Occipital lobe (tissue), 2 donors: ENCODE results near the gene SMARCB1. TPM values are rescaled to one million over a fixed set of nuclear protein-coding genes. Genes with fewer than 3 reads are reported as not detected.
A peak's percentile ranks its signal among the peaks of the same experiment; 100 is the strongest.

Experiments used
- DNase-seq: peaks from one replicate; lab custom pipeline; 2025; lab: John Stamatoyannopoulos, UW
- total RNA-seq: library from RNA; depleted of rRNA; stranded (reverse); fragments of >200 nt; gene quantifications from one replicate; pipeline ENCODE4 v1.2.3, GENCODE V29; 2014

SMARCB1 gene
- 19.7 TPM for total RNA-seq

DNA sequence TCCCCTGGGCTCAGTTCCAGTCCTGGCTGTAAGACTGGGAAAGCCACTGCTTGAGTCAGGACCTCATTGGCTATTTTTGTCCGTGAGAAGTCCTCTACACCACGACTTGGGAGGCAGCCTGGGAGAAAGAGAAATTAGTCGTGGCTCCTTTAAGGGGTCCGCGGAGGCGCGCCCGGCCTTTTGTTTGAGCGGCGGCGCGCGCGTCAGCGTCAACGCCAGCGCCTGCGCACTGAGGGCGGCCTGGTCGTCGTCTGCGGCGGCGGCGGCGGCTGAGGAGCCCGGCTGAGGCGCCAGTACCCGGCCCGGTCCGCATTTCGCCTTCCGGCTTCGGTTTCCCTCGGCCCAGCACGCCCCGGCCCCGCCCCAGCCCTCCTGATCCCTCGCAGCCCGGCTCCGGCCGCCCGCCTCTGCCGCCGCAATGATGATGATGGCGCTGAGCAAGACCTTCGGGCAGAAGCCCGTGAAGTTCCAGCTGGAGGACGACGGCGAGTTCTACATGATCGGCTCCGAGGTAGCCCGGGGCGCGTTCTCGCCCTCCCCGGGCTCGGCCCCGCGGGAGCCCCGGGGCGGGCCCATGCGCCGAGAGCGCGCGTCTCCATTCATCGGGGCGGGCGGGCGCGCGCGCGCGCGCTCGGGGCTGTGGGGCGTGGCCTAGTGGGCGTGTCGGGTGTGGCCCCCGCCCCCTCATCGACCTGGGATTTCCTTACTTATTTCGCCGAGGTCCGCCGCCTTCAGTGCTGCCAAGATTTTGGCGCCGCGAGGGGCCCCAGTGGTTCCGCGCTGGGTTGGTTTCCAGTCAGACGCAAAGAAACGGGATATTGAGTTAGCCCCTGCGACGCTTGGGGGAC is at the start of gene SMARCB1:
Gene SMARCB1, plus strand, starts transcription at position 215 of the 848 bp plus-strand sequence. Its CDS starts 204 bp downstream, at position 419.
- DNase-seq, result peak; percentile 67

DNA sequence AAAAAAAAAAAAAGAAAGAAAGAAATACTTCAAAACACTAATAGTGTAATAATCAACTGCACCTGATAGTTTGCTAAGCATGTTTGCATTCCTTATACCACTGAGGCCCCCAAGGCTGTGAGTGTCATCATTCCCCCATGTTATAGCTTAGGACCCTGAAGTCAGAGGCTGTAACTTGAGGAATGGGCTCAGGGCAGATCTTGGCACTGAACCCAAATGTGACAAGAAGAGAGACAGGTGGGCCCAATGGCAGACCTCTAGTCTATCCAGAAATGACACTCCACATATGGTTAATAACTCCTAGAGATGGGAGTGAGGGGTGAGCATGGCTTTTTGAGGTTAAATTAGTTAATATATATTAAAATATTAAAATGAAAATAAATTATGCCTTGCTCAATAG is 49.1 kb upstream of the SMARCB1 start:
- DNase-seq, result no peak

DNA sequence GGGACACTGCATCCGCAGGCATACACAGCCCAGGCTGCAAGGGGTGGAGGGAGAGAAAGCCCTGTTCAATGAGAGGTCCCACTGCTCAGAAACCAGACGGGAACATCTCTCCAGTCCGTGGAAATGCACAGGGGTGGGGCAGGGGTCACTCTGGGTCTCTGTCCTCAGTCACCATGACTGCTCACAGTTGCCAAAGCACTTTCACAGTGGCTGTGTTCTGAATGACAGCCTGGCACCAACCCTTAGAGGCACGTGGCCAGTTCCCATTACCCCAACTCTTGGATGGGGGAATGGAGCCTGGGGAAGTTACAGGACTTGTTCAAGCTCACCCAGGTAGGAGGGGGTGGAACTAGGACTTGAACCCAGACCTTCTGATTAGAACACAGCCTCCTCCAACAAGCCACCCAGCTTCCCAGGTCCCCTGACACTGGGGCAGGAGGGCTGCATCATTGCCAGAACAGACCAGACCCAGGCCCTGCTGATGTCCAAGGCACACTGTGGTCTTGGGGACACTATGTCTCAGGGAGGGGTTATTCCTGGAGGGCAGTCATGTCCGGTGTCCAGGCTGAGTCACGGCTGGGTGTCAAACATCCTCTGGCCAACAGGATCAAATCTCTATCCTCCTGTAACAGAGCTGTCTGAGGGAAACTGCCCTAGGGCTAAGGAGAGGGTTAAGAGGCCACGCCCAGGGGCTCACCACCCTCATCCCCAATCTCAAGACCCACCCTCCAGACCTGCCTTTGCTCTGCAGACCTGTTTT is 44.1 kb upstream of the SMARCB1 start:
- no peak for DNase-seq

DNA sequence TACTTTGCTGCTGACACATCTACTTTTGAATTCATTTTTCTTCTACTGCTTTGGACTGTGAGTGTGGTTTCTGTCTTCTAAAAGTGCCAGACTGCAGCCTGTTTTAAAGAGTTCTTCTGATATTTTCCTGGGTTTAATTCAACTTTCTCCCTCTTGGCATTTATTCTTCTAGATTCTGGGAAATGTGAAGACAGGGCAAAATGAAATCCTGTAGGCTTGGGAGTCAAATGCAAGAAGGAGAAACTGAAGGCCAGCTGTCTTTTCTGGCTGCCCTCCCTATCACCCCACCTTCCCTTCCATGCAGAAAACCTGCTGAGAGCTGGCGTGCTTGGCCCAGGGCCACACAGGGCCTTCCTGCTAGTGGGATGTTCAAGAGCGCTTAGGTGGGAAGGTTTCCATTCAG is 43.5 kb upstream of the SMARCB1 start:
- no peak for DNase-seq

DNA sequence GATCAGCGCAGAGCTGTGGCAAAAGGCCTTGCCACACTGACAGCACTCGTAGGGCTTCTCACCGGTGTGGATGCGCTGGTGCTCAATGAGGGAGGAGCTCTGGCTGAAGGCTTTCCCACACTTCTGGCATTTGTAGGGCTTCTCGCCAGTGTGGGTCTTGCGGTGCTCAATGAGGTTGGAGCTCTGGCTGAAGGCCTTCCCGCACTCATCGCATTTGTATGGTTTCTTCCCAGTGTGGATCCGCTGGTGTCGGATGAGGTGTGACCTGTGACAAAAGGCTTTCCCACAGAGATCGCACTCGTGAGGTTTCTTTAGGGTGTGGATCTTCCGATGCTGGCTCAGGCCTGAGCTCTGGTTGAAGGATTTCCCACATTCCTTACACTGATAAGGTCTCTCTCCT is 42.8 kb upstream of the SMARCB1 start:
- no peak for DNase-seq

DNA sequence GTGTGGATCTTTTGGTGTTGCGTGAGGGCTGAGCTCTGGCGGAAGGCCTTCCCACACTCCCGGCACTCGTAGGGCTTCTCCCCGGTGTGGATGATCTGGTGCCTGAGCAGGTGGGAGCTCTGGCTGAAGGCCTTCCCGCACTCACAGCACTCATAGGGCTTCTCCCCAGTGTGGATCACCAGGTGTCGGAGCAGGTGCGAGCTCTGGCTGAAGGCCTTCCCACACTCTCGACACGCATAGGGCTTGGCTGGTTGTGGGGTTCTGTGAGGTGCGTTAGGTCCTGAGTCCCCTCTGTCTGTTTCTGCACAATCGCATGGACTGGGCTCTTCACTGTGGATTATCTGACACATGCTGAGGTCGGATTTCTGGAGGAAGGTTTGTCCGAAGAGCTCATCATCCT is 42.3 kb upstream of the SMARCB1 start:
- DNase-seq, result no peak

DNA sequence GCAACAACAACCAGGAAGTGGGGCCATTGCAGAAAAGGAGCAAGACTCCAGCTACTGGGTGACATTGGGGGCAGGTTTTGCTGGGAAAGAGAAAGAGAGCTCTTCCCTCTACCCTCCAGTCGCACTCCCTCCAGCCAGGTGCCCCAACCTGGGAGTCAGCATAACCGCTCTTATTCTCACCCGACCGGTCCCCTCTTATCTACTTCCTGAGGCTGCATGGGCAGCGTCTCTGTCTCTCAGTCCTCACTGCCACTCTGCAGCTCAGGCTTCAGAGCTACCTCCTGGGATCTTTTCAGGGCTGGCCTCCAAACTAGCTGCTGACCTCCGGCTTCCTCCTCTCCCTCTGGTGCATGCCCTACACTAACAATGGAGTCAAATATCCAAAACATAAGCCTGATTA is 41.0 kb upstream of the SMARCB1 start:
- no peak for DNase-seq

DNA sequence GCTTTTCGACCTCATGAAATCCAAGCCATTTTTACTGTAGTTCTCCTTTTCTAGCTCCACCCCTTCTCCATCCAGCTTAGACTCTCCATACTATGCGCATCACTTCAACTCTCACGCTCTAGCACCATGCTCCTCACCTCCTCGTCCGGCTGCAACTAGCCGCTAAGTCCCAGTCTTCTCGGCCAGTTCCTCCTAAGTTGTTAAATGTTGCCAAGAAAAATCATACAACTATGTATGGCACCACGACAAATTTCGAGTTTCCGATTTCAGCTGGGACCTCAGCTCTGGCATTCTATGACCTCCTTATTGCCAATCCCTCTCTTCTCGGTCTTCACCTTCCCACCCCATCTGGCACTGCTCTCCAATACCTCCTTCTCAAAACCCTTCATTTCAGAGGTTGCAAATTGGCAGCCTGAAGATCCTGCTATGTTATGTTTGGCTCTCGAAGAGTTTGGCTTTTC is 36.9 kb upstream of the SMARCB1 start:
- DNase-seq, result no peak

DNA sequence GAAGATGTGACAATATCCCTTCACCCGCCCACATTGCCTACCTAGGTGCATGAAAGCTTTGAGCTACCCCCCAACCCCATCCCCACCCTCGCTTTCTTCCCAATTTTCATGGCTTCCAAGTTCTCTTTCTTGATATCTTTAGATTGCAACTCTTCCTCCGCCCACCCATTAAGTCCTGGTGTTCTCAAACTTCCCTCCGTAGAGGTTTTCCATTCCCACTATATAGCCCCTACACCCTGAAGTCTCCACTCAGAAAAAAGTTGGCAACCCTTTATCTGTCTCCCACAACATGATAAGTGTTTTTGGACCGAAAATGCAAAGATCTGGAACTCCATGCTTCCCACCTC is 36.4 kb upstream of the SMARCB1 start:
- no peak for DNase-seq

DNA sequence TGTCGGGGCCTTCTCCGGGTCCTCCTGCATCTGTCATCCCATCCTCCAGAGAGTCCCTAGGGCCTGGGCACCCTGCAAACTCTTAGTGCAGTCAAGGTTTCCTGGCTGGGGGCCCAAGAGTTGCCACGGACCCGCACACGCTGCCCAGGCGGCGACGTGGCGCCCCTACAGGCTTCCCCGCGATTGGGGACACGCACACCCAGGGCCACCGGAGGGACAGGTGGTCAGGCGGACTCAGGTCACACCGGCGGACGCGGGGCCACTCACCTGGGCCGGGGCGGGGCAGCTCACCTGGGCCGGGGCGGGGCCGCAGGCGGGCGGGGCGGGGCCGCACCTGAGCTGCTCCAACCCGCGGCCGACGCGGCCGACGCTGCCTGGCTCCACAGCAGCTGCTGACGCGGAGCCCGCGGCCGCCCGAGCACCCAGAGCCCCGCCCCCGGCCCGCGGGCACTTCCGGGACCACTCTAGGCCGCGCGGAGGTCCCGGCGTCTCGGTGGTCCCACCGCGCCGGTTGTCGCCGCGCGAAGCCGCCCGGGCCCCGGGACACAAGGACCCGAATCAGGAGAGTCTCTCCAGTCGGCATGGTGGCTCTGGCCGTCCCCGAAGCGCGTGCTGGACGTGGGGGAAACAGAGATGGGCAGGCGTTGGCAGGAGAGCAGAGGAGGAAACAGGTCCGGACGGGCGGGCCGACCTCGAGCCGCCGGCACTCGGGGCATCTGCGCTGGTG is 35.9 kb upstream of the SMARCB1 start, which contains the start of gene ZNF70:
Gene ZNF70, minus strand, starts transcription at position 399 of the 727 bp plus-strand sequence. CDS start 5,972 bp downstream, outside the sequence.
- peak; percentile 73 for DNase-seq

DNA sequence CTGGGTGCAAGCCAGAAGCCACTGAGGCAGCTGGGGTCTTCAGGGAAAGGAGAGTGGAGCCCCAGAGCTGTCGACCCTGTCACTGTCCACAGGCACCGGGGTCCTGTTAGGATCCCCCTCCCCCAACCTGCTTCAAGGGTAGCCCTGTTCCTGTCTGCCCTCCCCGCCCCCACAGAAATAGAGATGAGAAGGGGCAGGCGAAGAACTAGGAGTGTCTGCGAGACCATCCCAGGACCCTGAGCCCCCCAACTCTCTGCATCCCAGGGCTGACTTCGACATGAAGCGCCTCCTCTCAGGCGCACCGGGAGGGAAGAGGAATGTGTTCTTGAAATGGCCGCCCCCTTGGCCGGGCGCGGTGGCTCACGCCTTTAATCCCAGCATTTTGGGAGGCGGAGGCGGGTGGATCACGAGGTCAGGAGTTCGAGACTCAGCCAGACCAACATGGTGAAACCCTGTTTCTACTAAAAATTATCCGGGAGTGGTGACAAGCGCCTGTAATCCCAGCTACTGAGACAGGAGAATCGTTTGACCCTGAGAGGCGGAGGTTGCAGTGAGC is 35.2 kb upstream of the SMARCB1 start:
- no peak for DNase-seq

DNA sequence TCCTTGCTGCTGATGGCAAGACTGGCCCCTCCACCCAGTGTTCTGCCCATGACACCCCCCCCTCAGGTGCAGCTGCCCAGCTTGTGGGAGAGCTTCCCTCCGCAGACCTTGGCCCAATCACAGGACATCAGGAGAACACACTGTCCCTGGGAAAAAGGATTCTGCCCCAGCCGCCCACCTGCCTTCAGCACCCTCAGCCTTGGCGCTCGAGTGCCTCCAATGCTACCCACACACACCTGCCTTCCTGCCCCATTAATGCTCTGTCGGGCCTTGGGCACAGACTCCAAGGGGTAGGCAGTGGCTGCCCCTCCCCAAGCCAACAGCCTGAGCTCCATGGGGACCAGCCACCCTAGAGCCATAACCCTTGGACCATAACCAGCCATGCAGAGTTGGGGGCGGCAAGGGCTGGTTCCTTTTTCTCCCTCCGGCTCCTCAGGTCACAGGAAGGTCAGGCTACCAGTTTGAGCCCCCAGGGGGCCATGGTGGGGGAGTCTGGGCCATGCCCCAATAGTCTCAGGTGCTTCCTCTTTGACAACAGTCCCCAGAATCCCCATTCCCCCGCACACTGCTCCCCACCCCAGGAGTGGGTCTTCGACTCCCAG is 34.6 kb upstream of the SMARCB1 start:
- no peak for DNase-seq

DNA sequence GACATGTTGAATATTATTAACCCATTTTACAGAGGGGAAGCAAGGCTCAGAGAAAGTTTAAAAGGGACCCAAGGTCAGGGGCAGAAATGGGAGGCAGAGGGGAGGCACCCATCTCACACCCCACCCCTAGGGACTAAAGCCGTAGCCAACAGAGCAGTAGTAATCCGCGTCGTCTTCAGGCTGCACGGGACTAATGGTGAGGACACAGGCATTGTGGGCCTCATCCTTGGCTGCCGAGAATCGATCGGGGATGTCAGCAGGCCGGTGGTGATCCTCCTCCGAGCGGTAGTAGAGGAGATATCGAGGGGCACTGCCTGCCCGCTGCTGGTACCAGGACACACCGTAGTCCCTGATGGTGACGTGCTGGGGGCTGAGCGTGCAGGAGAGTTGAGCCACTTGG is 34.0 kb upstream of the SMARCB1 start:
- no peak for DNase-seq

DNA sequence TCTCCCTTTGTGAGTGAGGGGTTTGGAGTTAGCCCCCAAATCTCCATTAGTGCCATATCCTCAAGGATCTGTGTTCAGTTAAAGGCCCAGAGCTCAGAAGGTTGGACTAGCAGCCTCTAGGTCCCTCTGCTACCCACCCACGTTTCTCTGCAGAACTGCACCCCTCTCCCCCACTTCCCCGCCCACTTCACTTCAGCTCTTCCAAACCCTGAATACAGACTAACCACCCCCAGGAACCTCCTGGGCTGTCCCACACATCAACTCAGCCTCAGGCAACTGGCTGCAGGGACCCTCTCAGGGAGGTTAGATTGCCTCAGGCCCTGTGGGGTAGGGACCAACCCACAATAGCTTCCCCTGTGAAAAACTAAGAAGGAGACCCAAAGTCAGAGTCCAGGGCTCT is 33.4 kb upstream of the SMARCB1 start:
- DNase-seq, result no peak

DNA sequence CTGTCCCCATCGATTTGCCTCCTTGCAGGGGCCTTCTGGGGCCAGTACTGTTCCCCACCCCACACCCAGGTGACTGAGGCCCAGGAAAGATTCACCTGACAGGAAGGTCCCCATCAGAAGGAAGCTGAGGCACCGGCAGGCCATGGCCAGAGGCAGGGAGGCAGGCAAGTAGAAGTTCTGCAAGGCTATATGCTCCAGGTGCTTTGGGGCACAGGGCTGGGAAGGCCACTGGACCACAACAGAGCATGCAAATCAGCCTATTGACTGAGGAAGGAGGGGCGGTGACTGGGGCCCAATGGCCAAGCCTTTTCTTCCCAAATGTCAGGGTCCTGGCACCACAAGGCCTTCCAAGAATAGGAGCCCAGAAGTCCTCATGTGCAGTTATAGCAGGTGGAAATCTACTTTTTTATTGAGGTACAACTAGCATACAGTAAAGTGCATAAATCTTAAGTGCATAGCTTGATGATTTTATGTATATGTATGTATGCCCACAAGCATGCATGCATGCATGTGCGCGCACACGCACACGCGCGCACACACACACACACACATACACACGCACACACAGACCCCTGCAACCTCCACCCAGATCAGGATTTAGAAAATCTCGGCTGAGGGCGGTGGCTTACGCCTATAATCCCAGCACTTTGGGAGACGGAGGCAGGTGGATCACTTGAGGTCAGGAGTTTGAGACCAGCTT is 32.4 kb upstream of the SMARCB1 start, which contains the start of gene VPREB3:
Gene VPREB3, minus strand, starts transcription at position 206 of the 700 bp plus-strand sequence. Its CDS starts 62 bp downstream, at position 144.
- DNase-seq, result no peak

DNA sequence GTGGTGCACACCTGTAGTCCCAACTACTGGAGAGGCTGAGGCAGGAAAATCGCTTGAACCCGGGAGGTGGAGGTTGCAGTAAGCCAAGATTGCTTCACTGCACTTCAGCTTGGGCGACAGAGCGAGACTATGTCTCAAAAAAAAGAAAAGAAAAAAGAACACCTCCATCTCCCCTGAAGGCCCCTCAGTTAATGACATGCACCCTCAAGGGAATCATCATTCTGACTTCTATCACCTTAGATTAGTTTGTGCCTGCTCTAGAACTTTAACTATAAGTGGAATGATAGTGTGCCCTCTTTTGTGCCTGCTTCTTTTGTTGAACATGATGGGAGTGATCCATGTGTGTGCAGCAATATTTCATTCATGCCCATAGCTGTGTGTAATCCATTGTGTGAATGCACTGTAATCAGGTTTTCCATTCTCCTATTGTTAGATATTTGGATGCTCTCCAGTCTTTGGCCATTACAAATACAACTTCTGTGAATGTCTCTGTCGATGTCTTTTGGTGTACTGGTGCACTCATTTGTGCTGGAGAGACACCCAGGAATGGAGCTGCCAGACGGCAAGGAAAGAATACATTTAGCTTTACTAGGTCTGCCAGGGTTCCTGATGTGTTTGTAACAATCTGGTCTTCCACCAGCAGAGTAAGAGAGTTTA is 31.7 kb upstream of the SMARCB1 start:
- DNase-seq, result no peak

DNA sequence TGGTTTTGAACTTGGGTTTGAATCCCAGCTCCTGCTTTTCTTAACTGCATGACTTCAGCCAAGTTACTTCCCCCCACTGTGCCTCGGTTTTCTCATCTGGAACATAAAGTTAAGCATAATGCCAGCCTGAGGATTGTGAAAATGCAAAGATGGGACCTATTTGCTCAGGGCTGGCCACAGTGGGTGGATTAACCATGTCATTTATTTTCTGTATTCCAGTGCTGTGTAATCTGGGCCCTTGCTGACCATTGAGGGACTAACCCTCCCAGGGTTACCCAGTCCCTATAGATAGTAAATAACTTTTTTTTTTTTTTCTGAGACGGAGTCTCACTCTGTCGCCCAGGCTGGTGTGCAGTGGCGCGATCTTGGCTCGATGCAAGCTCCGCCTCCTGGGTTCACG is 31.1 kb upstream of the SMARCB1 start:
- no peak for DNase-seq

DNA sequence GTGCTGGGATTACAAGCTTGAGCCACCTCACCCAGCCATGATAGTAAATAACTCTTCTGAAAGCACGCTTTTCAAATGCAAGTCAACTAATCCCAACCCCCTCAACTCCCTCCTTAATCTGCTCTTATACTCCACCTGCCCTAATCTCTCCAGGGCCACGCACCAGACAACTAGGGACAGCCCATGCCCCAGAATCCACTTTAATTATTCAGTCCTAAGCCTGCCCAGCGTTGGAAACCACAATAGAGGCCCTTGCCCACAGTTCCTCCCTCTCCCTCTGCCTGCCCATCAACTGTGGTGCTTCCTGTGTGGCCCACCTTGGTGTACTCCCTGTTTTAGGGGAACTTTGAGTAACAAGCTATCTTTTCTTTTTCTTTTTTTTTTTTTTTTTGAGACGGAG is 29.9 kb upstream of the SMARCB1 start:
- DNase-seq, result no peak

DNA sequence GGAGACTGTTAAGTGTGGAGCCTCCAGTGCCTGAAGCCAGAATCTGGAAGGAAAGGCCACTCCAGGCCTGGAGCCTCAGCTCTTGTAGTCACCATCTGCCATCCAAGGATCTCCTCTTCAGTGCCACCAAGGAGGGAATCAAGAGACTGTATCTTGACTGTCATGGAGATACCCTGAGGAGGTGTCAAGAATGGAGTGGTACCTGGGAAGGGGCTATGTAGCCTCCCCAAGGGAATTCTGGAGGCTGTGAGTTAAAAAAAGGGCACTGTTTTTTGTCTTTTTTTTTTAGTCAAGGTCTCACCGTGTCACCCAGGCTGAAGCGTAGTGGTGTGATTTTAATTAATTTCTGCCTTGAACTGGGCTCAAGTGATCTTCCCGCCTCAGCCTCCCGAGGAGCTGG is 27.2 kb upstream of the SMARCB1 start:
- no peak for DNase-seq

DNA sequence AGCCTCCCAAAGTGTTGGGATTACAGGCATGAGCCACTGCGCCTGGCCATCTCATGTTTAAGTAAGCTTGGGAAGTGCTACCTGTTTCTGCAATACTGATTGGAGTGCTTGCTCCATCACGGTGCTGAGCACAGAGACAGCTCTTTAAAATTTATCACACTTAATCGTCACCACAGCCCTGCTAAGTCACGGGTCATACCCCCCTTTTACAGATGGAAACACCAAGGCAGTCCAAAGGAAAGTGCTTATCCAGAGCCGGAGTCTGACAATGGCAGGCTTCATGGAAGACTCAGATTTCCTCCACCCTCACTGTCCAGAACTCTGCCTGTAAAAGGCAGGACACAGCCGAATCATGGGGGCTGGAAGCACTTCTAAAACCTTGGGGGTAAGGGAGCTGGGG is 26.7 kb upstream of the SMARCB1 start:
- DNase-seq, result no peak
